NOMO-1 (cell line): ENCODE data around the gene LNX1.

Experiments used
- DNase-seq, 2 experiments: peaks; one replicate each; lab custom pipeline; 2025; ENCODE audit not compliant: unreplicated experiment in 2 of 2; lab: John Stamatoyannopoulos, UW

Gene LNX1

GRCh38 chr4:53505947-53506346 is 85.3 kb downstream of the LNX1 start:
- DNase-seq, result no peak

- DNase-seq, result no peak
Observed at GRCh38 chr4:53502094-53502493, 89.2 kb downstream of the LNX1 start.

DNA sequence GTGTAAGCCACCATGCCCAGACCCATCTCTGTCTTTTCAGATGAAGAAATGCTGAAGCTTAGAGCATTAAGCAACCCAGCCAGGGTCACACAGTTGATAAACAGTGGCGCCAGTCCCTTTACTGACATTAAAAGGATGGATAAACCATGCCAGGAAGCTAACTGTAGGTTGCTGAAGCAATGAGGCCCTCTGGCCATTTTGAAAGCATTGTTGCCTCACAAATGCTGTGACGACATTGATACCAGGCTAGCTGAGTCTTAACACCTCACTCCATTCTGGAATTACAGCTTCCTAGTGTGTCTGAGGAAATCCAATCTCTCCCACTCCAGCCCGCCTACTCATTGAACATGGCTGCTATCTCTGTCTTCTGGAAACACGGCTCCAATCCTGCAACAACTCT is 89.7 kb downstream of the LNX1 start:
- DNase-seq, result no peak

DNA sequence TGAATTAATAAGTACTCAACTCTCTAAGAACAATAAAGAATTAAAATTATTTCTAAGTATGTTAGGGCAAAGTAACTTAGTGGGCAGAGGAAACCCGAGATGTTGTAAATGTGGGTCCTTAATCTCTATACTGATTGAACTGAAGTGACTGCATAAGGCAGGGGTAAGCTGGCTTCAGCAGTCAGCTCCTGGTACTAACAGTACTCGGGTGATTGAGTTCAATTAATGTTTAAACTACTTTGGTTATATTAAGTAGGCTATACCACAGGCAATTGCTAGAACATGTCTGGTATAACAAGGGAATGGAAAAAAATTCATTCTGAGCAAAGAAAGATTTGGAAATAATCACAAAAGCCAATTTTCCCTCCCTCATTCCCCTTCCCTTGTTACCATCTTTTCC is 90.7 kb downstream of the LNX1 start:
- DNase-seq, result no peak

DNA sequence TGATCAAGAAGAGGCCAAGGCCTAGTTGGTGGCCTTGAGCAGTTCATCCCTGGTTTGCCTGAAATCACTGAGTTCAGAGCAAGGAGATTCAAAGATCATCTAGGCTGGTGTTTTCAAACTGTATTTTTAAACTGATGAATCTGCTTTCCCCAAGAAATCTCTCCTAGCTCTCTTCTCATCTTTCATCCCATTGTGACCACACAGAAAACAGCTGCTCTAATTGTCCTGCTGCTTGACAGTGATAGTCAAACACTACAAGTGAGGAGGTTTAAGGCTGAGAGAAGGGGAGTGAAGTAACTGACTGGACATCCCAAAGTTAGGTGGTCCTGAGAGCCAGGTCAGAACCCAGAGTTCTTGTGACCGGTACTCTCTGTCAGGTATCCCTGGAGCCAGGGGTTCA is 91.5 kb downstream of the LNX1 start:
- no peak for DNase-seq

DNA sequence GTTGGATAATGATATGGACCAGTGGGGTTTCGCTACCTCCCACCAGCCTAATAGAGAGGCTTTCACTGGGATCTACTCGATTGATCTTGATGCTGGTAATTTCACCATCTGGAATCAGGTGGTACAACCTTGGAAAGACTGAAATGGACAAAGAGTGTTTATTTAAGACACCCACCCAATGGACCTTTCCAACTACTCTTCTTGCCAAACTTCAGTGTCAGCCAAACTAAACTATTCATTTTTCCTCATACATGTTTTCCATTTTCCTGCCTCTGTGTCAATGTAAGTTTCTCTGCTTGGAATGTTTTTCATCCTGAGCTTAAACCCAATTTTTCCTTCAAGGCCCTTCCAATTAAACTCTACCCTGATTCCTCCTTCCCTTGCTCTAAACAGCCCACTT is 92.6 kb downstream of the LNX1 start:
- DNase-seq, result no peak

DNA sequence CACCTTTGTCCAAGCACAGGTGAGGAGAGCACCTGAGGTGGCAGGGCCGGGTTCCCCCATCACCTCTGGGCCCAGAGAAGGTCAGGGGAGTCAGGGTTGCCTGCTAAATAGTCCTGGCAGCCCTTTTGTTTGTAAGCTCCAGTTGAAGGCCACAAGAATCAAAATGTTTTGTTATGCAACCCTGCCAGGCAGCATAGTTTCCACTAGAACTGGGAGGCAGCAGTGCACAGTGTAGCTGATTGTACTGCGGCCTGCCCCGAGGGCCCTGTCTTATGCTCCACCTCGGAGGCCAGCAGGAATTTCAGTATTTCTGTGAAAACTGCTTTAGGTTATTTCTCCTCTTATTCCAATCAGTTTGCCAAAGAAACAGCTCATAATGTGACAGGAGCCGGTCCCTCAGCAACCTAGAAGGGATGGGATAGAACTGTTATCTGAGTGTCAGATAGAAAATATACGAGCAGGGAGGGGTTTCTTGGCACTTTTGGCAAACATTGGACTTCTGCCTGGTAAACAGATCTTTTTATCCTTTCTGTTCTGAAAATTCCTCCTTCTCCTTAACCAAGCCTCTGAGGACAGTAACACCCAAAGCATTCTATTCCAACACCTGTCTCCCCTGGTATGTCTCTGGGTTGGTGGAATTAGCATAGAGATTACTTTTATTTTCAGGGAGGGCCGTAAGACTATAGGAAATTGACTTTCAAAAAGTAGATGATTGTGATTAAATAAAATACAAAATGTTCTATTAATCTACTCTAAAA is 93.6 kb downstream of the LNX1 start:
- no peak for DNase-seq

DNA sequence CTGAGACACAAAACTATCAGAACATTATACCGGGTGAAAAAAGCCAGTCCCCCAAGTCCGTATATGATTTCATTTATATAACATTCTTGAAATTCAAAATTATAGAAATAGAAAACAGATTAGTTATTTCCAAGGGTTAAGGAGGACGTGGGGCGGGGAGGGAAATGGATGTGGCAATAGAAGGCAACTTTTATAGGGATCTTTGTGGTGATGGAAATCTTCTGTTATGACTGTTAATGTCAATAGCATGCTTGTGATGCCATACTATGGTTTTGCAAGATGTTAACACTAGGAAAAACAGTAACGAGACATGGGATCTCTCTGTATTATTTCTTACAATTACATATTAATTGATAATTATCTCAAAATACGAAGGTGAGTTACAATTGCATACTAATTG is 96.4 kb downstream of the LNX1 start:
- DNase-seq, result no peak

- peak in 1 of 2 experiments; percentile 27 for DNase-seq
Observed at GRCh38 chr4:53490965-53491622, 100.2 kb downstream of the LNX1 start.

GRCh38 chr4:53490161-53490956 is 100.9 kb downstream of the LNX1 start:
- no peak for DNase-seq

DNA sequence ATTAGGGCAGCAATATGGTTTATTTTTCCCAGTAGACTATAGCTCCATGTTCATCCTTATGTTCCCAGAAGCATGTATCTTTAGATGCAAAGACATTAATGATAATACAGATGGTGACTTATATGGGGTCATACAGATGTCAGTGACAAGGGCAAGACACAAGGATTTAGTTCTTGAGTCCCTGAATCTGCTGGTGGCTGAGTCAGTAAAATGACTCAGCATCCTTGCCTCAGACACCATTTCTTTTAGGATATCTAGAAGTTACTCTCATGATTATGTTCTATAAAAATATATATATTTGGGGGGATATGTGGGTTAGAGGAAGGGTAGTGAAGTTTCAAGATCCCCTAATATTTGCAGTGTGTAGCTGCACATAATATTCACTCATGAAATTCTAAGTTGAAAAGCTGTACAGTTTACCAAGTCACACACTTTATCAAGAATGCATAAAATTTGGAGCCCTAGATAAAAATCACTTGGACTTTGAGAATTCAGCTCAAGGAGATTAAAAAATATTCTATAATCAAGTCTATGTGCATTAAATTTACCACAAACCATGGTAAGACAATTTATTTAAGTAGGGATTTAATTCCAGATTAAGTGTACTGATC is 101.9 kb downstream of the LNX1 start:
- DNase-seq, result no peak

GRCh38 chr4:53487766-53488165 is 103.5 kb downstream of the LNX1 start:
- no peak for DNase-seq

- DNase-seq, result no peak
Observed at GRCh38 chr4:53485658-53486040, 105.6 kb downstream of the LNX1 start.

- DNase-seq, result no peak
Observed at GRCh38 chr4:53484911-53485657, 106.2 kb downstream of the LNX1 start.

GRCh38 chr4:53483250-53483649 is 108.0 kb downstream of the LNX1 start:
- no peak for DNase-seq

DNA sequence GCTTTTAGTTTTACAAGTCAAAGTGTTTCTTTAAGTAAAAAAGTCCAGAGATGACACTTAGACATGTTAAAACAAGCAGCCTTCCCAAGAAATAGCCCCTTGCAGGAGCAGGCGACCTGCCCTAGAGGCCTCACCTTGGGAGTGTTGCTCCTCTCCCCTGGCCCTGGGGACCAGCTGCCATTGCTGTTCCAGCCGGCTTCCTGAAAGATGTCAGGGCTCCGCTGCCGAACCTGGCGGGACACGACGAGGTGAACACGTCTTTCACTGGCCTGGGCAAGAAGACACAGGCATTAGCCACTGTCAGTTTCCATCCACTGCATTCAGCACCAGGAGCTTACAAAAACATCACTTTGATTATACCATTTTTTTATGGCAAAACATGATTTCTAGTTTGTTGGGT is 109.7 kb downstream of the LNX1 start:
- no peak for DNase-seq

DNA sequence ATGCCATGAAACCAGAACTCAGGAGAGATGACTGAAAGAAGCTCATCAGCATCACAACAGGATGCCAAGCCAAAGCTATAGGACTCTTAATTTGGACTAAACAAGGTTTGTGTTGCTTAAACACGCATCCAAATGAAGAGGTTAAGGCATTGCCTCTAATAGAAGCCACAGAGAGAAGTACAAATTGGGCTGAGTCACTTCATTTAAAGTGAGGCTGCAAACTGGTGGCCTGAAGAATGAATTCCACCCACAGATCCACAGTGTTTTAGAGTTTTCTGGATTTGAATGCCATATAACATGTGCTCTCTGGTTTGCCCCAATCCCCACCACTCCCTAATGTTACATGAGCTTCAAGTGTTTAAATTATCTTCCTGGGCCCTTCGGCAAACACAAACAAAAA is 110.4 kb downstream of the LNX1 start:
- DNase-seq, result no peak

- DNase-seq, result no peak
Observed at GRCh38 chr4:53479736-53480525, 111.4 kb downstream of the LNX1 start.

- DNase-seq, result no peak
Observed at GRCh38 chr4:53478671-53479456, 112.4 kb downstream of the LNX1 start.
